NCI-H2196 treated with DMSO at 0.1 percent for 48 hours (cell line): ENCODE measurements around the gene FUNDC2.
A peak's percentile ranks its signal among the peaks of the same experiment; 100 is the strongest.

Experiments
- DNase-seq: peaks from one replicate; lab custom pipeline; 2025; ENCODE audit not compliant: unreplicated experiment; lab: John Stamatoyannopoulos, UW

Gene FUNDC2

DNA sequence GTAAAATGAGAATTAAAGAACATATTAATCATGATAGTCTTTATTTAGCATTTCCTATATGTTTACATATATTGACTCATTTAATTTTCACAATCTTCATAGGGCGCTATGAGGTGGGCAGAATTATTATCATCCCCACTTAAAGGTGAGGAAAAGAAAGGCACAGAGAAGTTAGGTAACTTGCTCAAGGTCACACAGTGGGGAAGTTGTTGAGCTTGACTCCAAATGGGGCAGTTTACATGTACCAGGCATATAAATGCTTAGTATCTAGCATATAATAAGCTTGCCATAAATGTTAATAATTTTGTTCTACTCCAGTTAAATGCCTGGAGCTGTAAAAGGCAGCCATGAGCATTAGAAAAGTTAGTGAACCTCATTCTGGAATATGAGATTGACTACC is 42.8 kb downstream of the FUNDC2 start:
- DNase-seq = no peak

DNA sequence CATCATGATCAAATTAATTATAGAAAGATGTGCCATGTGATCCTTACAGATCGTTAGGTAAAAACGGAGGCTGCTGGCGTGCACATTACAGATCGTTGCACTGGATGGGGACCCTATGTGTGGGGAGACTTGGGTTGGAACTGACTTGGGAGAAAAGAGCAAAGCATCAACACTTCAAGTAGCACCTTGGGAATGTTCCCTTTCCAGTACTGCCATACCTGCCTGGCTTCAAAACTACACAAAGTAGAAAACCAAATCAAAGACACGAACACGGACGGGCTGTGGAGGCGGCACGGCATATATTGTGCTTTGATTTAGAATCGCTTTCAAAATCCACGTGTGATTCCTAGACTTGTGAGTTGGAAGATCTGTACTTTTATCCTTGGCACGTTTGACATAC is 43.4 kb downstream of the FUNDC2 start:
- DNase-seq = no peak

DNA sequence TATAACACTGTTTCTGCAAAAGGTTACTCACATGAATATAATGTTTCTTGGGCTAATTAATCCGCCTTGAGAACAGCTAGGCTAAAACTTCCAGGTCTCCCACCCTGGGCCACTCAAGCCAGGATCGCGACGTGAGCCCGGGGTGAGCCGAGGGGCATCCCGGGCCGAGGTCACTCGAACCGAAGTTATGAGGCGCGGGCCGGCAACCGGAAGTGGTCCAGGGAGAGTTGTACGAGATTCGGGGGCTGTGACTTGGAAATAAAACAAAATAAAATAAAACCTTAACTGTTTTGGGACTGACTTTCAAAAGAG is 44.0 kb downstream of the FUNDC2 start:
- DNase-seq = no peak

DNA sequence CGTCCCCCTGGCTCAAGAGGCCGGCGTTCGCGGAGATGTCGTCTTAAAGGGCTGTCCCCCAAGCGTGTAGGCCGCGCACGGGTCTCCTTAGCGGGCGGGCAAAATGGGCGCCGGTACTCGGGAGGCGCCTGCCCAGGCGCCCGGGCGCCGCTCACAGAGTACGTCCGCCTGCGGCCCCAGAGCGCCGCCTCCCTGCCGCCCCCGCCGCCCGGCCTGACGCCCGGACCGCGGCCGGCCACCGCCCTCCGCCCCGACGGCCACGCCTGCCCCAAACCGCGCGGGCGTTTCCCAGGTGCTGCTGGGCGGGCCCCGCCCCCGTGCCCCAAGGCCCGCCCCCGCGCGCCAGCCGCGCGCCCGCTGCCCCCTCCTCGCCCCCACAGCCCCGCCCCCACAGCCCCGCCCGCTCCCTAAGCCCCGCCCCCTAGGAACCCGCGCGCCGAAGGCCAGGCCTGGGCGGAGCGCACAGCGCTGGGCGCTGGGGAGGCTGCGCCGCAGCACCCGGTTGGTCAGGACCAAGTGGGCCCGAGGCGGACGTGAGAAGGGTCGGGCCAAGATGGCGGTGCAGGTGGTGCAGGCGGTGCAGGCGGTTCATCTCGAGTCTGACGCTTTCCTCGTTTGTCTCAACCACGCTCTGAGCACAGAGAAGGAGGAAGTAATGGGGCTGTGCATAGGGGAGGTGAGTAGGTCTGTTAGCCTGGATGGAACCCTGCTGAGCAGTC is 44.5 kb downstream of the FUNDC2 start, which contains the start of the genes BRCC3, CMC4 and MTCP1:
Gene BRCC3 (plus strand): TSS at position 534 of the 719 bp plus-strand sequence. CDS start 20 bp downstream, at position 554.
Gene CMC4 (minus strand): TSS at position 162 of the 719 bp plus-strand sequence. CDS start 7,113 bp downstream, outside the sequence.
Gene MTCP1 (minus strand): TSS at position 162 of the 719 bp plus-strand sequence. CDS start 5,126 bp downstream, outside the sequence.
- DNase-seq = peak; percentile 90

DNA sequence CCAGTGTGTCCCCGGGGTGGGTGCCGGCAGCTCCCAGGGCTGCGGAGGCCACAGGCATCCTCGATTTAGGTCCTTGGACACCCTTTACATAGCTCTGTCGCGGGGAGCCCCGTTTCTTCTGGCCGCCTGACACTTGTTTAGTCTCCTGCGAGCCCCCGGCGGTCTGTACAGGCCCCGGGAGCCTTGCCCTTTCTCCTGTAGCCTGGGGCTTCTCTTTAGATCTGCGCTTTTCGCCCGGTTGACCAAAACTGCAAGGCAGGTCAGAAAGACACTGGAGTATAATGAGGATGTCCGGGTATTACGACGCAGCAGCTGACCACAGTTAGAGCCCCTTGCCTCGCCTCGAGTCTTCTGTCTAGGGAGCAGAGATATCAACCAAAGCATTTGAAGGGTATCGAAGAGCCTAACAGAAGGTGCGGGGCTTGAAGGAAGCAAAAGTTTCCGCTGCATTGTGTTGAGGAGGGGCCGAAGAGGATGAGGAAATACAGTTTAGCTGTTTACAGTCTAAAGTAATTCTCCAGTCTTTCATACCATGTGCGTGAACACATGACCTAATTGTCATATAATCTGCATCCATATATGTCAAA is 45.1 kb downstream of the FUNDC2 start:
- DNase-seq = no peak

DNA sequence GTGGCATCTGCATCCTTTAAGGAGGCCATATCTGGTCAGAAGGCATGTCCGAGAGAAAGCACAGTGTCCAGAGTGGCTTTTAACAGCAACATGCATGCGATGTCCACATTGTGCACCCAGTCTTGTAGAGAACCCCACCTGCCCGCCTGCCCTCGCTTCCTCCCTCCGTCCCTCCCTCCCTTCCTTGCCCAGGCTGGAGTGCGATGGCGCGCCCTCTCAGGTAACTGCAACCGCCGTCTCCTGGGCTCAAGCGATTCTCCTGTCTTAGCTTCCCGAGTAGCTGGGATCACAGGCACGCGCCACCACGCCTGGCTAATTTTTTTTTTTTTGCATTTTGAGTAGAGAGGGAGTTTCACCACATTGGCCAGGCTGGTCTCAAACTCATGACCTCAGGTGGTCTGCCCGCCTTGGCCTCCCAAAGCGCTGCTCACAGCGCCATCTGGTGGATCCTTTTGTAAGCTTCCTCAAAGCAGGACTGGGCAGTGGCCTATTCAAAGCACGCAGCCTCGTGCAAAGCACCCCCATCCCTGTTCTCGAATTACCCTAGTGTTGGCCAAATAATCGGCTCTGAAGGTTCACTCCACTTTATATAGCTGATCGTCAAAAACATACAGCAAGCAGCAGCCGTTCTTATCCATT is 59.7 kb downstream of the FUNDC2 start:
- no peak for DNase-seq

DNA sequence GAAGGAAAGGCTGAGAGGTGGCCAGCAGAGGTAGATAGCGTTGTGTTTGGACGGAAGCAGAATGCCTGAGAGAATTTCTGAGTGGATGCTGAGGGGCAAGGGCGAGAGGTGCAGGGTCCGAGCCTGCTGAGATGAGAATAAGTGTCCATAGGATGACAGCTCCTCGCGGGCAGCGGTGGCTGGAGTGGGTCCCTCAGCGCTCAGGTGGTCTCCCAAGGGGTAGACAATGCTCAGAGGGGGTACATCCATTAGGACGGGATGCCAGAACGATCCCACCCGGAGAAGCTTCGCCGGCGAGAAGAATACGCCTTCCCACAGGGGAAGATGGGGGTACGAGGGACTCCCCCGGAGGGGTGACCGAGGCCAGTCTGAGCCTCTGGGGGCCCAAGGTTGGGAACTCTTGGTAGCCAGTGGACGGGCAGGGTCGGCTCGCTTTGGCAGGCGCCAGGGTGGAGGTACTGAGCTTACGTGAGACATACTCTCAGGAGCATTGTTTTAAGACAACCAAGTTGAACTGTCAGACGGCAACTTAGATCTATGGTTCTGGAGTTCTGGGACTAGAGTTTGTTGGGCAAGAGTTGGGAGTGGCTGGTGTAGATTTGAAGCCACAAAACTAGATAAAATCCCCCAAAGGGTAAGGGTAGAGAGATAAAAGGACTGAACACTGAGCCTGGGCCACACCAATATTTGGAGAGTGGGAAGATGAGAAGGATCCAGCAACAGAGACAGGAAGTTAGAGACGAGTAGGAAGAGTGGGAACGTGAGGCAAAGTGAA is 60.5 kb downstream of the FUNDC2 start:
- DNase-seq = no peak

DNA sequence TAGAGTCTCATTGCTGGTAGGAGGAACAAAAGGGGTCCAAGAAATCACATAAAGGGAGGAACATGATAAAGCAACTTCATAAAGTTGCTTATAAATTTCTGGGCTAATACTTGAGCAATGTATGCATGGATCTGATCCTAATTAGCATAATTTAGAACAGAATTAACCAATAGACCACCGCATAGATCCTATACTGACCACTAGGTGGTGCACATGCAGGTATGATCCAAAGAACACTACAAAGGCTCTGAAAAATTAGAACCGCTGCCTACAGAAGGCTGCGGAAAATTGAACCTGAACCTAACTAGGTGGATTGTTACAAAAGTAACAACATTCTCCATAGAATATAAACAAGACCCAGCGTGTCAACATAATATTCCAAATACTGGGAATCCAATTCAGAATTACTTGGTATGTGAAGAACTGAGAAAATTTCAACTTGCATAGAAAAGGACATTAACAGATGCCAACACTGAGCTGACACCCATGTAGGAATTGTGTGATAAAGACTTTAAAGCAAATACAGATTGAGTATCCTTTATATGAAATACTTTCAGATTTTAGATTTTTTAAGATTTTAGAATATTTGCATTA is 67.9 kb downstream of the FUNDC2 start:
- DNase-seq = no peak

DNA sequence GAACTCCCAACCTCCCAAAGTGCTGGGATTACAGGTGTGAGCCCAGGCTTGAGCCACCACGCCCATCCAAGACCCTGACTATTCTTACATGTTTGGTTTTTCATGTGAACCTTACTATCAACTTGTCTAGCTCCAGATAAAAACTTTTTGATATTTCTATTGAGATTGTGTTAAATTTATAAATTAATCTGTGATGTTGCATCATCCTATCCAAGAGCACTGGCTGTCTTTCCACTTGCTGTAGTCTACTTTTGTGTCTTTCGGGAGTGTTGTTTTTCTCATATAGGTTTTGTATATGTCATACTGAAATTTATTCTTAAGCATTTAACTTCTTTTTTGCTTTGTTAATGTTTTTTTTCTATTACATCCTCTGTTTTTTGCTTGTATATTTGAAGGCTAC is 79.3 kb downstream of the FUNDC2 start:
- no peak for DNase-seq

DNA sequence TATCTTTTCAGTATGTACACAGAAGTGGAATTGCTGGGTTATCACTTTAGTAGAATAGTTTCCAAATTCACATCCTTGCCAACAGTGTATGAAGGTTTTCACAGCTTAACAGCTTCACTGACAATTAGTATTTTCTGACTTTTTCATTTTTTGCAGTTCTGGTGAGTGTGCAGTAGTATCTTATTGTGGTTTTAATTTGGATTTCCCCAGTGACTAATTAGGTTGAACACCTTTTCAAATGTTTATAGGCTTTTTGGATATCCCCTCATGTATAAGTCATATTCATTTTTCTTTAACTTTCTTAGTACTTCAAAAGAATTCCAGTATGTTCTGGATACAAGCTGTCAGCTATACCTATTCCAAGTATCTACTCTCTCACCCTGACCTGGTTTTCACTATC is 81.8 kb downstream of the FUNDC2 start:
- no peak for DNase-seq
